Thyroid gland (tissue), 4 donors: Measurements from ENCODE around the gene HIP1.
"Not testable (repeated sequence)": the region's sequence is repeated elsewhere in the genome, so short reads cannot be mapped to it uniquely, and the experiment has no call there.

Source experiments
- CTCF ChIP-seq, 6 experiments: fragments of 200-600 bp in 3 of 6; fragments of 450-650 bp in 3 of 6; sonication (generic) in 3 of 6; IDR thresholded peaks; one replicate each; pipeline ENCODE4 v1.5.1; 2016 to 2019; ENCODE audit warnings: antibody characterized with exemption in 6 of 6, mild to moderate bottlenecking in 2 of 6, inconsistent platforms in 1 of 6, moderate library complexity in 1 of 6
- POLR2A ChIP-seq, 2 donors: fragments of 450-650 bp; IDR thresholded peaks; one replicate each; pipeline ENCODE4 v1.6.1; 2017; ENCODE audit warnings: antibody characterized with exemption in 2 of 2, mild to moderate bottlenecking in 2 of 2, moderate library complexity in 1 of 2

- not testable (repeated sequence) for TF ChIP-seq CTCF (IDR thresholded peaks at IDR 0.05)
- TF ChIP-seq POLR2A (IDR thresholded peaks at IDR 0.05) = peak in 1 of 2 donors; percentile 69
These were observed 252.6 kb downstream of the HIP1 start, which contains the start of gene POM121C for GRCh38 chr7:75485979-75486643.
